GM08714 (cell line): ENCODE measurements around the gene ITGA2.

ENCODE experiments used
- H3K4me3 ChIP-seq: fragments of 200-500 bp; sonication (Bioruptor generic); 2 replicates; pipeline ENCODE4 v1.5.1; 2014; ENCODE audit warnings: mild to moderate bottlenecking, low read length, inconsistent platforms
- ZNF274 ChIP-seq: IDR thresholded peaks from 2 replicates; pipeline ENCODE4 v1.6.1; 2012; ENCODE audit warnings: mild to moderate bottlenecking, low read depth, low read length

Gene ITGA2

GRCh38 chr5:53073348-53073747 lies 84.2 kb downstream of the ITGA2 start:
- TF ChIP-seq ZNF274 = no peak

DNA sequence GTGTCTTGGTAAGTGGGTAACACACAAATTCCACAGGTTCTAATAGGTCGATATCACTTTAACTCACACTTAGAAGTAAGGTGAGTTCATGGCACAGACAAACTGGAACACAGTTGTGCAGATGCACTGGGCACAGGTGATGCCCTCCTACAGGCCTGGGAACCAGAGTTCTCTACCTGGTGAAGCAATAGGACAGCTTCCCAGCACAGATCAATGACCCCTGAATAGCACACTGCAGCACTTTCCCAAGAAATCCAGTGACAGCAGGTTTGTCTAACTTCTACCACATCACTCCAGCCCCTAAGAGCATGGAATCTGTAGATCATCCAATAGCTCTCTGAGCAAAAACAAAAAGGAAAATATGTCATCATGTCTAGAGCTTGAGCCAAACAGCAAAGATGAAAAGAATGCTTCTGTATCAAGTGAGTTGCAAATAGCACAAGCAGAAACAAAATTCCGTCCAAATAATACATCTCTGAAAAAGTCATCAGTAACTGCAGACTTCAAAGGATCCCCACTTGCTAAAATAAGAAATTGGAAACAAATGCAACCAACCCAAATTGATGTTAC lies 86.9 kb downstream of the ITGA2 start:
- no peak overlapping the region for H3K4me3 ChIP-seq
- no peak for TF ChIP-seq ZNF274

More at GRCh38 chr5:53073348-53073747, 84.2 kb downstream of the ITGA2 start:
- no peak overlapping the region for H3K4me3 ChIP-seq

GRCh38 chr5:53080271-53080670 lies 91.1 kb downstream of the ITGA2 start:
- no peak for TF ChIP-seq ZNF274
- H3K4me3 ChIP-seq = no peak overlapping the region

GRCh38 chr5:53083927-53084326 lies 94.8 kb downstream of the ITGA2 start:
- no peak overlapping the region for H3K4me3 ChIP-seq
- no peak for TF ChIP-seq ZNF274

- H3K4me3 ChIP-seq = no peak overlapping the region
- TF ChIP-seq ZNF274 = no peak
Observed at GRCh38 chr5:53084546-53085255, 95.5 kb downstream of the ITGA2 start.

GRCh38 chr5:53087171-53087570 lies 98.0 kb downstream of the ITGA2 start:
- TF ChIP-seq ZNF274 = no peak
- no peak overlapping the region for H3K4me3 ChIP-seq

- no peak overlapping the region for H3K4me3 ChIP-seq
- no peak for TF ChIP-seq ZNF274
Observed at GRCh38 chr5:53087621-53088121, 98.5 kb downstream of the ITGA2 start.

- no peak for TF ChIP-seq ZNF274
- H3K4me3 ChIP-seq = no peak overlapping the region
Observed at GRCh38 chr5:53089481-53089991, 100.4 kb downstream of the ITGA2 start.

DNA sequence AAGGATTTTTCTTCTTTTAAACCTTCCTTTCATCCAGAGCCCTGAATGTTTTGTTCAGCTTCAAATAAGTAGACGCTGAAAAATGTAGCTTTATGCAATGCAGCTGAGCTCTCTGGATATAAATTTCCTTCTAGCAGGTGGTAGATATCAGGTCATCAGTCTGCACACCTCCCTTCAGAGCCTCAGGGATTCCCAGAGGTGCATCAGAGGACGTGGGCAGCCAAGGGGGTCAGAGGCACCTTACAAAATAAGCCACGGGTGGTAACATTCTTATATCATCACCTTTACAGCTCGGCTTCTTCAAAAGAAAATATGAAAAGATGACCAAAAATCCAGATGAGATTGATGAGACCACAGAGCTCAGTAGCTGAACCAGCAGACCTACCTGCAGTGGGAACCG lies 101.1 kb downstream of the ITGA2 start:
- no peak for TF ChIP-seq ZNF274
- H3K4me3 ChIP-seq = no peak overlapping the region

- no peak for TF ChIP-seq ZNF274
- no peak overlapping the region for H3K4me3 ChIP-seq
Observed at GRCh38 chr5:53091289-53091688, 102.1 kb downstream of the ITGA2 start.

DNA sequence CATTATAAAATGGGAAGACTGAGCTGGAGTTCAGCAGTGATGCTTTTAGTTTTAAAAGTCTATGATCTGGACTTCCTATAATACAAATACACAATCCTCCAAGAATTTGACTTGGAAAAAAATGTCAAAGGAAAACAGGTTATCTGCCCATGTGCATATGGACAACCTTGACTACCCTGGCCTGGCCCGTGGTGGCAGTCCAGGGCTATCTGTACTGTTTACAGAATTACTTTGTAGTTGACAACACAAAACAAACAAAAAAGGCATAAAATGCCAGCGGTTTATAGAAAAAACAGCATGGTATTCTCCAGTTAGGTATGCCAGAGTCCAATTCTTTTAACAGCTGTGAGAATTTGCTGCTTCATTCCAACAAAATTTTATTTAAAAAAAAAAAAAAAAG lies 103.1 kb downstream of the ITGA2 start:
- no peak for TF ChIP-seq ZNF274

DNA sequence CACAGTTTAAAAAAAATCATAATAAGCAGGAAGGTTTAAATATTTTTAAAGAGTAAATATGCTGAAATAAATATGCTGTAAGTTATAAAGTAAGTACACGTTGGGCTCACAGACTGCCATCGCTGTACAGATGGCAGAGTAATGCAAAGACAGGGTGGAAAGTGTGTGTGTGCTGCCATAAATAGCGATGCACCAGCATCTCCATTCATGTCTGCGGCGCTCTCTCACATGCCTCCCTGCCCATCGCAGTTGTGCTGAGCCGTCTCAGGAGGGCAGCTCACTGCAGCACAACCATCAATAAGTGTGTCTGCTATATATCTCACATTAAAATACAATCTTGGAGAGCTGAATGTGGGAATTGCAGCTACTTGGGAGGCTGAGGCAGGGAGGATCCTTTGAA lies 106.1 kb downstream of the ITGA2 start:
- no peak for TF ChIP-seq ZNF274
- no peak overlapping the region for H3K4me3 ChIP-seq

More for the DNA sequence above, 103.1 kb downstream of the ITGA2 start:
- H3K4me3 ChIP-seq = no peak overlapping the region

- H3K4me3 ChIP-seq = no peak overlapping the region
- TF ChIP-seq ZNF274 = no peak
Observed at GRCh38 chr5:53095931-53096525, 106.9 kb downstream of the ITGA2 start.

GRCh38 chr5:53099546-53099945 lies 110.4 kb downstream of the ITGA2 start:
- no peak for TF ChIP-seq ZNF274

DNA sequence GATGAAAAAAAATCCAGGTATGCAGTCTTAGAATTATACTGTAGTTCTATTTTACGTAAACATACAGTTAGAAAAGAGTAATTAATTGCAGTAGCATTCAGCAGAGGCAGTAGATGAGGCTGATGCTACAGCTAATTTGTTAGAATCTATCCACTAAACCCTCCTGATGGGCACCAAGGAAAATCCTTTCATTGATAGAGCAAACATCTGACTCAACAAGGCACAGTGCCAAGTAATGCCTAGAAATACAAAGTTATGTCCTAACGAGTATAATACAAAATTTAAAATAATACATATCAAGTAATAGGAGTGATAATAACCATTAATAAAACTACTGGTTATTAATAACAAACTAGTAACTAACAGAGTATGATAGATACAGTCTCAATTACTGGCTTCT lies 111.5 kb downstream of the ITGA2 start:
- no peak for TF ChIP-seq ZNF274
- H3K4me3 ChIP-seq = no peak overlapping the region

More at GRCh38 chr5:53099546-53099945, 110.4 kb downstream of the ITGA2 start:
- H3K4me3 ChIP-seq = no peak overlapping the region
